ENCODE data around the gene ROR1. TPM values are rescaled to one million over a fixed set of nuclear protein-coding genes. Genes with fewer than 3 reads are reported as not detected.

Gene ROR1
- total RNA-seq, 8 experiments from 2014 or later, result 1.2 to 15.7 (median 2.7) TPM

DNA sequence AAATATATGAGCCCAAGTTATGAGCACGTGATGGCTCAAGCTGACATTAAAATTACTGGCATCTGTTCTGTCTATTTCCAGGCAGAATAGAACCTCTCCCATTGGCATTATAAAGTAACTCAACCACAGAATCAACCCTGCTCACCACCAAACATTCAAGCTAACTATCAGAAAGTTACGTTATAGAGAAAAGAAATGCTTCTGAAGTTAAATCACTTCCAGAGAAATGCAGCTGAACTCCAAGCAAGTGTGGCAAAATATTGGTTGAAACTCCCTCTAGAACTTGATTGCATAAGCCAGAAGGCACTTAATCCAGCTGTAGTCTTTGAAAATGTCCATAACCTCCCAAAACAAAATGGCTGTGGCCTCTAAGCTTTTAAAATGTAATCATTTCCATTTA, 393.4 kb downstream of the ROR1 start:
- Histone ChIP-seq H3K4me1 (replicated peaks in 1 of 2) (no peaks in the 10 kb centered on the region), H3K4me3 (no peak overlapping the region), H3K27ac (no peak overlapping the region)
- in situ Hi-C loops (cut with MboI; ENCODE audit: low pct_unique_long_range_greater_than_20kb in 2 of 9, low sequenced_read_pairs in 9 of 9, unreplicated experiment in 9 of 9), result no loop called here
- peak in 2 of 8 experiments; percentile 17 to 18 for ATAC-seq (replicated peaks in 6 of 8)
- 0 to 100% (median 63%) methylated on average over 1 to 2 of the region's 2 CpGs; no CpG with 5 or more reads in 1 of the 10 experiments for WGBS, 10 experiments

DNA sequence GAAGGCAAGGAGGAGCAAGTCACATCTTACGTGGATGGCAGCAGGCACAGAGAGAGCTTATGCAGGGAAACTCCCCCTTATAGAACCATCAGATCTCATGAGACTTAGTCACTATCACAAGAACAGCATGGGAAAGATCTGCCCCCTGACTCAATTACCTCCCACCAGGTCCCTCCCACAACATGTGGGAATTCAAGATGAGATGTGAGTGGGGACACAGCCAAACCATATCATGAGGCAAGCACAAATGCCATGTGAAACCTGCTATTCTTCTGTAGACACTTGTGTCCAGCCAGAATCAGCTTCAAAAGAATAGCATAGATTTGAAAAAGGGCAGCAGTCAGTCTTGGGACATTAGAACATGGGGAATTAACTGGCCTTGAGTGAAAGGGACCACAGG, 397.4 kb downstream of the ROR1 start:
- Histone ChIP-seq H3K4me1 (replicated peaks in 1 of 2) (no peaks in the 10 kb centered on the region), H3K27ac (no peak overlapping the region), H3K4me3 (no peak overlapping the region)
- in situ Hi-C loops (cut with MboI; ENCODE audit: low pct_unique_long_range_greater_than_20kb in 2 of 9, low sequenced_read_pairs in 9 of 9, unreplicated experiment in 9 of 9), result no loop called here
- 86 to 100% (median 100%) methylated on average over 1 of the region's 1 CpG; no CpG with 5 or more reads in 7 of the 10 experiments for WGBS, 10 experiments
- peak in 1 of 8 experiments; percentile 22 for ATAC-seq (replicated peaks in 6 of 8)

DNA sequence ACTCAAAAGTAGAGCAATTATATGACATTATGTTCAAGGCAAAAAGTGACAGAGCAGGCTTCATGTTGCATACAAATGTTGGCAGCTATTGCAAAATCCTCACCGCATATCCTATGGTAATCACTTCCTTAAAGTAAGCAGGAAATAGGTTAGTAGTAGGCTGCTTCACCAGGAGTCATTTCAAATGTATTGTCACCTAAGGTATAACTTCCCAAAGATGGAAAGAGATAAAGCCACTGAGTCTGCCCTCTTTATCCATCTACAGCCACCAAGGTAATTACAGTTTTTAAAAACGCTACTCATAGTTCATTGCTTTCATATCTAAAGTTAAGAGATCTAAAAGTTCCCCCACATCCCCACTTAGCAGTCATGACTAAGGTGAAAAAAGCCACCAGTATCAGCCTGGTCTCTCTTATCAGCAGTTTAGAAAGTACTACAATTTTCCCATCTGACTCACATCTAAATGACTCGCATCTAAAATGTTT, 398.0 kb downstream of the ROR1 start:
- 10 to 100% (median 72%) methylated on average over 1 to 3 of the region's 3 CpGs for WGBS, 10 experiments
- Histone ChIP-seq H3K27ac (no peak overlapping the region), H3K4me1 (replicated peaks in 1 of 2) (no peaks in the 10 kb centered on the region), H3K4me3 (no peak overlapping the region)
- in situ Hi-C loops (cut with MboI; ENCODE audit: low pct_unique_long_range_greater_than_20kb in 2 of 9, low sequenced_read_pairs in 9 of 9, unreplicated experiment in 9 of 9), result no loop called here
- ATAC-seq (replicated peaks in 6 of 8), result peak in 3 of 8 experiments; percentile 68 to 79 (median 77)

DNA sequence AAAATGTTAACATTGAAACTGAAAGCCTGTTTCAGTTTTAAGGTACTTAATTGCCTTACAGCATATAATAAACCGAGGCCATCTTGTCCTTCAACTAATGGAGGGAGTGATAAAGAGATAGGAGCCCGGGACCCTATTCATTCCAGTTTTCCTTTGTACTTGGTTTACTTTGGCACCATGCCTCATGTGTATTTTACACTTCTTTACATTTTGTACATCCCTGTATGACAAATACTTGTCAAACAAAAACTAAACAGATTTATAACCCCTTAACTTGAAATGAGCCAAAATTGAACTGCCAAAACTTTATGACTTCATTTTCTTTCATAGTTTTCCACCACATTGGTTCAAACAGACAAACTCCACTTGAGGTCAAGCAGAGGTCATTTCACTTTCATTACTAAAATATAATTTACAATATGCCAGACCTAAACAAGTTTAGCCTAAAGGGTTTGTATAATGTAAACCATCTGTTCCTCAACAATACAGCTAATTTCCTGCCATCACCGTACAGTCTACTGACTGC, 398.7 kb downstream of the ROR1 start:
- Histone ChIP-seq H3K27ac (no peak overlapping the region), H3K4me1 (replicated peaks in 1 of 2) (no peaks in the 10 kb centered on the region), H3K4me3 (no peak overlapping the region)
- ATAC-seq (replicated peaks in 6 of 8), result peak in 3 of 8 experiments; percentile 25 to 87 (median 36)
- in situ Hi-C loops (cut with MboI; ENCODE audit: low pct_unique_long_range_greater_than_20kb in 2 of 9, low sequenced_read_pairs in 9 of 9, unreplicated experiment in 9 of 9), result no loop called here
- 0 to 100% (median 56%) methylated on average over 1 to 3 of the region's 3 CpGs; no CpG with 5 or more reads in 1 of the 10 experiments for WGBS, 10 experiments

DNA sequence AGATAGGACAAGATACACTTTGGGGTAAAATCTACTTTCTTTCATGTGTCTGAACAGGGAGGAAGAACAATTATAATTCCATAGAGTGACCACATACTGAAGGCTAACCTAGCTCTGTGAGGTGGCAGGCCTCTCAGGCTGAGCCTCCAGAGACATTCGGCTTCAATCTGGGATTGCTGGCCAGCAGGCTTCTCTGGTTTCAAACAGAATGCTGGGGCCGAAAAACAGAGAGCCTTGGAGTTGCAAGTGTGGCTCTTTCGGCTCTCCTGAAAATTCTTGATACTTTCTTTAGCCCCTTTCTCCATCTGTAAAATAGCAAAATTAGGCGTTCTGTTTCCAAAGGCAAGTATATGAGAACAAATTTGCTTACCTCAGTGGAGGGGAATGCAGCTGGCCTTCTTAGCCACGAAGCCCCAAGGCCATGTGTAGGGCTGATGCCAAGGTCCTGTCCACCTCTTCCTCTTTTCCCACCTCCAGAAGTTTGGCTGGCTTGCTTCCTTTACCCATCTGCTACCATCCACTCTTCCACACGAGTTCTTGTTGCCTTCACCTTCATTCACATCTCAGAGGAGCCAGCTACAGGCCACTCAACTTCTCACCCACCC, 399.6 kb downstream of the ROR1 start:
- Histone ChIP-seq H3K4me1 (replicated peaks in 1 of 2) (no peaks in the 10 kb centered on the region), H3K4me3 (no peak overlapping the region), H3K27ac (no peak overlapping the region)
- in situ Hi-C loops (cut with MboI; ENCODE audit: low pct_unique_long_range_greater_than_20kb in 2 of 9, low sequenced_read_pairs in 9 of 9, unreplicated experiment in 9 of 9), result no loop called here
- ATAC-seq (replicated peaks in 6 of 8), result no peak
- WGBS, 10 experiments, result 20 to 100% (median 90%) methylated on average over 1 to 6 of the region's 6 CpGs; no CpG with 5 or more reads in 2 of the 10 experiments

DNA sequence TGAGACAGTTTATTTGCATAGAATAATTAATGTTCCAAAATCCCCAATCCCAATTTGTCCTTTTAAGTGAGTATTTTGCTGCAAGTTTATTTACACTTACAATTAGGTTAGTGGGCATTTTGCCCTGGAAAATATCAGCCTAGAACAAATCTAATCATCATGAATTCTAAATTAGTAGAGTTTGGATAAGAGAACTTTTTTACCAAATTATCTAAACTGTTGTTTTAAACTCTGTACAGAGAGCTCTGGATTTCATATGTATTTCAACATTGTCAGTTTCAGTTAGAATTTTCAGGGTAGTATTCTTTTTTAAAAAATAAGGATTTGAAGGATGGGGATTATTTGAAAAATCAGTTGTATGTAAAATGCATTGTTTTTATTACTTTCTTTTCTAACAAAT, 401.8 kb downstream of the ROR1 start:
- Histone ChIP-seq H3K4me1 (replicated peaks in 1 of 2) (no peaks in the 10 kb centered on the region), H3K4me3 (no peak overlapping the region), H3K27ac (no peak overlapping the region)
- no peak for ATAC-seq (replicated peaks in 6 of 8)
- in situ Hi-C loops (cut with MboI; ENCODE audit: low pct_unique_long_range_greater_than_20kb in 2 of 9, low sequenced_read_pairs in 9 of 9, unreplicated experiment in 9 of 9), result no loop called here

DNA sequence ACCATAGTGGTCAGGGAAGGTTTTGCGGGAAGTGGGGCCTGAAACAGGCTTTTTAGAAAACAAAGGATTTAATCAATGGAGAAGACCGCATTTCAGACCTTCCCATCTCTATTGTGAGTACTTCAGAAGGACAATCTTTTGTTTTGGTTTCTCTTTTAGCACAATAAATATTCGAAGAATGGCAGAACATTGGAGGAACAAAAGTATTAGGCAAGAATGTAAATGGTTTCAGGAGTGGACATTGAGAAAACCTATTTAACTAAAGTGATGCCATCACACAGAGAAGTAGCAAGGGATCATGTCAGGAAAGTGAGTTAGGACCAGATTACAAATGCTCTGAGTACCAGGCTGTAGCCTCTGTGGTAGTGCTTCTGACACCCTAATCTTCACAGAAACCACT, 402.8 kb downstream of the ROR1 start:
- Histone ChIP-seq H3K4me3 (no peak overlapping the region), H3K4me1 (replicated peaks in 1 of 2) (no peaks in the 10 kb centered on the region), H3K27ac (no peak overlapping the region)
- in situ Hi-C loops (cut with MboI; ENCODE audit: low pct_unique_long_range_greater_than_20kb in 2 of 9, low sequenced_read_pairs in 9 of 9, unreplicated experiment in 9 of 9), result no loop called here
- peak in 2 of 8 experiments; percentile 44 to 57 for ATAC-seq (replicated peaks in 6 of 8)
- 36 to 90% (median 72%) methylated on average over 1 to 3 of the region's 3 CpGs; no CpG with 5 or more reads in 1 of the 10 experiments for WGBS, 10 experiments

DNA sequence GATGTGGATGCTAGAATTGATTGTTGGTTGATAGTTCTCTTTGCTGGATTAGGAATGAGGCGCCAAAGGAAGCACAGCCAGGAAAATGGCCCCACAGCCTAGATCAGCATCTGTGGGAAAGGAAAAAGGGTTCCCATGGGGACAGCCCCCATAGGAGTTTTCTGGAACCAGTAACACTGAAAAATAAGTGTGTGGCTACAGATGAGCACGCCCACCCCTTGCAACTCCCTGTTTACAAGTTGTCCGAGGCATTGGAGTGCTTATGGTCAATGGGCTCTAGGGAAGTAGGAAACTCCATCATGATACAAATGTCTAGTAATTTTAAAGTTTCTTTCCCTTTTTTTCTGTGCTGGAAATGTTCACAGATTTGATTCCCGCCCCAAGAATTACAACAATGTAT, 405.8 kb downstream of the ROR1 start:
- Histone ChIP-seq H3K27ac (no peak overlapping the region), H3K4me1 (replicated peaks in 1 of 2) (no peaks in the 10 kb centered on the region), H3K4me3 (no peak overlapping the region)
- WGBS, 10 experiments, result 67 to 100% (median 93%) methylated on average over 1 to 4 of the region's 4 CpGs; no CpG with 5 or more reads in 1 of the 10 experiments
- no peak for ATAC-seq (replicated peaks in 6 of 8)
- in situ Hi-C loops (cut with MboI; ENCODE audit: low pct_unique_long_range_greater_than_20kb in 2 of 9, low sequenced_read_pairs in 9 of 9, unreplicated experiment in 9 of 9), result no loop called here

DNA sequence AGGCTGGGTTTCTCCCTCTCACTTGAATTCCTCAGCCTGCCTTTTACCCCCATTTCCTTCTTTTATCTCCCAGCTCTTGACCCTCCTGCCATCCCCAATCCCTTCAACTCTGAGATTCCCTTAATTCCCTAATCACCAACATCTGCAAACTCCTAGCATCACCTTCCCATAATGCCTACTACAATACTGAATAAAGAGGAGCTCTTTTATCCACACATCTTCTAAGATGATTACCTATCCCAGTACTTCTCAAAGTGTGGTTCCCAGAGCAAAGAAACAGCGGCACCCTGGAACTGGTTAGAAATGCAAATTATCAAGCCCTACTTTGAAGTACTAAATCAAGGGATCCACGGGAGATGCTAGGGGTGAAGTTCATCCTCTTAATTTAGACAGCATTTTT, 408.4 kb downstream of the ROR1 start:
- H3K4me3 ChIP-seq, result no peak overlapping the region
- no peak for ATAC-seq (replicated peaks in 6 of 8)
- no peak overlapping the region for H3K27ac ChIP-seq
- no peaks in the 10 kb centered on the region for H3K4me1 ChIP-seq (replicated peaks in 1 of 2)
- 67 to 100% (median 88%) methylated on average over 1 to 2 of the region's 2 CpGs; no CpG with 5 or more reads in 3 of the 10 experiments for WGBS, 10 experiments
- in situ Hi-C loops (cut with MboI; ENCODE audit: low pct_unique_long_range_greater_than_20kb in 2 of 9, low sequenced_read_pairs in 9 of 9, unreplicated experiment in 9 of 9), result no loop called here

DNA sequence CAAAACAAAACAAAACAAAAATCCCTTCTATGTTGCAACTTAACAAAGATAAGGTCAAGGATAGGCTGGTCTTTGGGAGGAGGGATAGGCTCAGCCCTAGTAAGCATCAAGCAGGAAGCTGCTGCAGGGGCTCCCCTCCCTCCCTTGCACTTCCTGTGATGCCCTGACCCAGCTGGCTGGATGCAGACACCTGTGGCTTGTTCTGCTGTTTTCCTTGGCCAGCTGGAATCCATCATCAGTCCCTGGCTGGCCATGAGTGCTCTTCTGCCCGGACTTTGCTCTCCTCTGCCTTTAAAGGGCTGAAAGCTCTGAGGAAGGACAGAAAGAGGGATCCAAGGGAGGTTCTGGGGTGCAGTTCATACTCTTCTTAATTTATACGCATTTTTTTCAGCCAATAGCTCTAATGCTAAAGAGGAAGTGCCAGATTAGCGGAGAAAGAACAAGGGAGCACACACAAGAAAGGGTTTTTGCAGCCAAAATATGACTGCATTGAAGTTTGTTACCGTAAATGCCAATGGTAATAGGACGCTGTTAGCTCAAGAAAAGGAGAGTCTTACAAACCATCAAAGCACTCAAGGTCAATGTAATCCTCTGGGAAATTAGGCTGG, 409.7 kb downstream of the ROR1 start:
- no peak overlapping the region for H3K4me3 ChIP-seq
- in situ Hi-C loops (cut with MboI; ENCODE audit: low pct_unique_long_range_greater_than_20kb in 2 of 9, low sequenced_read_pairs in 9 of 9, unreplicated experiment in 9 of 9), result no loop called here
- no peak overlapping the region for H3K27ac ChIP-seq
- H3K4me1 ChIP-seq (replicated peaks in 1 of 2), result no peaks in the 10 kb centered on the region
- ATAC-seq (replicated peaks in 6 of 8), result no peak
- WGBS, 10 experiments, result 43 to 100% (median 83%) methylated on average over 1 to 5 of the region's 5 CpGs; no CpG with 5 or more reads in 1 of the 10 experiments

DNA sequence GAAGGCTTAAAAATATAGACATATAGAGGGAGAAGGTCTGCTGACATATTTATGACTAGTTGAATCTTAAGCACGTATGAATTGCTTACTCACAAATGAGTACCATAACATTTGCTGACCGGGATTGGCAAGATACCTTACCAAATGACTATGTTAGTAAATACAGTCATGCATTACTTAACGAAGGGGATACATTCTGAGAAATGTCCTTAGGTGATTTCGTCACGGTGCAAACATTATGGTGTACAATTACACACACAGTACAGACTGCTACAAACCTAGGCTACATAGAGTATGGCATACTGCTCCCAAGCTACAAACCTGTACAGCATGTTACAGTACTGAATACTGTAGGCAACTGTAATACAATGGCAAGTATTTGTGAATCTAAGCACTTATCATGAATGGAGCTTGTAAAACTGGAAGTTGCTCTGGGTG, 410.2 kb downstream of the ROR1 start:
- H3K4me1 ChIP-seq (replicated peaks in 1 of 2), result no peaks in the 10 kb centered on the region
- peak in 4 of 8 experiments; percentile 26 to 45 (median 32) for ATAC-seq (replicated peaks in 6 of 8)
- H3K27ac ChIP-seq, result no peak overlapping the region
- WGBS, 10 experiments, result 24 to 98% (median 82%) methylated on average over 1 to 5 of the region's 5 CpGs
- no peak overlapping the region for H3K4me3 ChIP-seq
- in situ Hi-C loops (cut with MboI; ENCODE audit: low pct_unique_long_range_greater_than_20kb in 2 of 9, low sequenced_read_pairs in 9 of 9, unreplicated experiment in 9 of 9), result no loop called here

DNA sequence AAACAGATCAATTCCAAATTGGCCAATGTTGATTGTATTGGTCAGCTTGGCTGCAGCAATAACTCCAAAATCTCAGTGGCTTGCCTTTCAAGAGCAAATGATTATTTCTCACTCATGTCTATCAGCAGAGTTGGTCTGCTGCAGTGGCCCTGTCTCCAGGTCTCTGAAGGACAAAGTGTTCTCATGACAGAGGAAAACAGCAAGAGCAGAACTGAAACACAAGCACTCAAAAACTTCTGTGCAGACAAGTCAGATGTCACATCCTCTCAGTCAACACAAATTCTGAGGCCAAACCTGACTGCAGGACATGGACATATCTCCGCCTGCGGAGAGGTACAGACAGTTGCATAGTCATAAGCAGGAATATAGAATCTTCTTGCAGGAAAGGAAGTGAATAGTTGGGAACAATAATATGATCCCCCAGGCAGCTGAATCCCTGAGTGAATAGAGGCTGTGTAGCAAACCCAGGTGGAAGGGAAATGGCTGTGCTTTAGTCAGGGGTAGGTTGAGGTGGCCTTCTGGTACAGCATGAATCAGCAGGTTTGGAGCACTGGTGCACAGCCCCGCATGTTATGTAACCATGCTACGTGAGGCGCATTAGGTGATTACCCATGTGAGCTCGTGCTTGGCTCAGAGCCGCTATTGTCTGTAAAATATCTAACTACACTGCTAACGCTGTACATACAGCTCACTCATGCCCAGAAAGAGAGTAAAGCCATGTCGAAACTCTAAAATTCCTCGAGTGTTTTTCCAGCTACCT, 412.5 kb downstream of the ROR1 start:
- WGBS, 10 experiments, result 63 to 100% (median 95%) methylated on average over 4 to 8 of the region's 10 CpGs; no CpG with 5 or more reads in 3 of the 10 experiments
- in situ Hi-C loops (cut with MboI; ENCODE audit: low pct_unique_long_range_greater_than_20kb in 2 of 9, low sequenced_read_pairs in 9 of 9, unreplicated experiment in 9 of 9), result no loop called here
- no peak overlapping the region for H3K27ac ChIP-seq
- no peak overlapping the region for H3K4me3 ChIP-seq
- H3K4me1 ChIP-seq (replicated peaks in 1 of 2), result no peaks in the 10 kb centered on the region
- no peak for ATAC-seq (replicated peaks in 6 of 8)

DNA sequence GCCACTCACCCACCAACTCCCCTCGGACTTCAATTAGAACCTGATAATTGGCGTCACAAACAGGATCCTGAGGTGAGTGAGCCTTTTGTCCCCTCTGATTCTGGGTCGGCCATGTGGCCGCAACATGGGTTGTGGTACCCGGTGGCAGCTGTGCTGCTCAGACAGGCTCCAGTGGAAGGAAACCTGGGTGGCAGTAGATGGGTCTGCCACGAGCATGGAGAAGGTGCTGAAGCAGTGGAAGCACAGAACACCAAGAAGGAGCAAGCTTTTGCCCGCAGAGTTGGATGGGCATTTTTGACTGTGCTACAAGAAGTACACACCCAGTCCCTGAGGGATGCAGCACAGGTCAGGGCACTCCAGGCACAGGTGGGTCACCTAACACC, 413.1 kb downstream of the ROR1 start:
- Histone ChIP-seq H3K27ac (no peak overlapping the region), H3K4me1 (replicated peaks in 1 of 2) (no peaks in the 10 kb centered on the region), H3K4me3 (no peak overlapping the region)
- no peak for ATAC-seq (replicated peaks in 6 of 8)
- in situ Hi-C loops (cut with MboI; ENCODE audit: low pct_unique_long_range_greater_than_20kb in 2 of 9, low sequenced_read_pairs in 9 of 9, unreplicated experiment in 9 of 9), result no loop called here
- WGBS, 10 experiments, result 17 to 100% (median 70%) methylated on average over 1 to 4 of the region's 7 CpGs; no CpG with 5 or more reads in 4 of the 10 experiments
